ENCODE measurements around the gene CFAP90.

CFAP90 gene

DNA sequence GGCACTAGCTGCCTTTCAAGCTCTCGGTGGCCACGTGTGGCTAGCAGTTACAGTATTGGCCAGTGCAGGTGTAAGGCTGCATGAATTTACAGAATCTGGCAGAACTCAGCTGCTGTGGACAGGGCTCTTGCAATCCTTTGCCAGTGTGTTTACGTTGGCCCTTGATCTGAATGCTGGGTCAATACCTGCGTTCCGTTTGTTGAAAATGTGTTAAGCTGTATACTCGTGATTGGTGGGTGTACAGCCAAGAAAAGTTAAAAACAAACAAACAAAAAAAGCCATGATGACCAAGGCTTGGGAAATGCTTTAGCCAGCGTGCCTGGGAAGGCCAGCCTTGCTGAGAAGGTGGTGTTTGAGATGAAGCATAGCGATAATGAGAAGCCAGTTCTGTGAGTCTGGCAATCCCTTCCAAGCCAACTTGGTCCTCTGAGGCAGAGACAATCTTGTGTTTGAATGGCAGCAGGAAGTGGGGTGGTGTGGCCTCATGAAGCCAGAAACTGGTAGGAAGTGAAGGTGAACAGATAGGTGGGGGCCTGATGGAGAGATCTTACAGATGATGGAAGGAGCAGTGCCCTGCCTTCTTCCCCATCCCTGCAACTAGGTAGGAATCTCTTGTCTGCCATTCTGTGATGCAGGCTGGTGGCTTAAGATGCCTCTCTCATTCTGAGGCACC, 820 bp upstream of the CFAP90 start:
- TF ChIP-seq, protein P1, sequence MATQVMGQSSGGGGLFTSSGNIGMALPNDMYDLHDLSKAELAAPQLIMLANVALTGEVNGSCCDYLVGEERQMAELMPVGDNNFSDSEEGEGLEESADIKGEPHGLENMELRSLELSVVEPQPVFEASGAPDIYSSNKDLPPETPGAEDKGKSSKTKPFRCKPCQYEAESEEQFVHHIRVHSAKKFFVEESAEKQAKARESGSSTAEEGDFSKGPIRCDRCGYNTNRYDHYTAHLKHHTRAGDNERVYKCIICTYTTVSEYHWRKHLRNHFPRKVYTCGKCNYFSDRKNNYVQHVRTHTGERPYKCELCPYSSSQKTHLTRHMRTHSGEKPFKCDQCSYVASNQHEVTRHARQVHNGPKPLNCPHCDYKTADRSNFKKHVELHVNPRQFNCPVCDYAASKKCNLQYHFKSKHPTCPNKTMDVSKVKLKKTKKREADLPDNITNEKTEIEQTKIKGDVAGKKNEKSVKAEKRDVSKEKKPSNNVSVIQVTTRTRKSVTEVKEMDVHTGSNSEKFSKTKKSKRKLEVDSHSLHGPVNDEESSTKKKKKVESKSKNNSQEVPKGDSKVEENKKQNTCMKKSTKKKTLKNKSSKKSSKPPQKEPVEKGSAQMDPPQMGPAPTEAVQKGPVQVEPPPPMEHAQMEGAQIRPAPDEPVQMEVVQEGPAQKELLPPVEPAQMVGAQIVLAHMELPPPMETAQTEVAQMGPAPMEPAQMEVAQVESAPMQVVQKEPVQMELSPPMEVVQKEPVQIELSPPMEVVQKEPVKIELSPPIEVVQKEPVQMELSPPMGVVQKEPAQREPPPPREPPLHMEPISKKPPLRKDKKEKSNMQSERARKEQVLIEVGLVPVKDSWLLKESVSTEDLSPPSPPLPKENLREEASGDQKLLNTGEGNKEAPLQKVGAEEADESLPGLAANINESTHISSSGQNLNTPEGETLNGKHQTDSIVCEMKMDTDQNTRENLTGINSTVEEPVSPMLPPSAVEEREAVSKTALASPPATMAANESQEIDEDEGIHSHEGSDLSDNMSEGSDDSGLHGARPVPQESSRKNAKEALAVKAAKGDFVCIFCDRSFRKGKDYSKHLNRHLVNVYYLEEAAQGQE (IDR thresholded peaks at IDR 0.05; ENCODE audit: insufficient read depth in 1 of 2, low read depth in 2 of 2, low read length in 2 of 2), result no peak
- TF ChIP-seq TAF1 (IDR thresholded peaks at IDR 0.05; ENCODE audit: borderline replicate concordance, insufficient read depth, low read length) (no peak), FOXP2 (optimal IDR thresholded peaks at IDR 0.05; ENCODE audit: borderline replicate concordance, extremely low read depth, extremely low read length, insufficient read depth) (no peak), SIN3A (IDR thresholded peaks at IDR 0.05; ENCODE audit: borderline replicate concordance, insufficient read depth, low read length) (no peak), POLR2AphosphoS5 (IDR thresholded peaks at IDR 0.05; ENCODE audit: low read depth, low read length) (no peak)

DNA sequence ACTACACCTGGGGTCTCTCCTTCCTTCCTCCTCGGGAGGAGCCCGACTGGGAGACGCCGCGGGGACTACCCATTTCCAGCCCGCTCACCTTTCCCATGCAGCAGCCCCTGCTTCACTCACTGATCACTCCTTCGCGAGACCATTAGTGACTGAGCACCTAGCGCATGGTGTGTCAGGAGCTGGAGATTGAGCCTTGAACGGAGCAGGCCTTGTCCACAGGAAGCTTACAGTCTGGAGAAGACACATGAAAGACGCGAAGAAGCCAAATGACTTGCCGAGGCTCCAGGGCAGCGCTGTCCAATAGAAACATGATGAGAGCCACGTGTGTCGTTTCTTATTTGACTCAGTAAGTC, 283 bp upstream of the CFAP90 start:
- TF ChIP-seq POLR2AphosphoS5 (IDR thresholded peaks at IDR 0.05; ENCODE audit: low read depth, low read length) (no peak), FOXP2 (optimal IDR thresholded peaks at IDR 0.05; ENCODE audit: borderline replicate concordance, extremely low read depth, extremely low read length, insufficient read depth) (no peak), SIN3A (IDR thresholded peaks at IDR 0.05; ENCODE audit: borderline replicate concordance, insufficient read depth, low read length) (no peak), TAF1 (IDR thresholded peaks at IDR 0.05; ENCODE audit: borderline replicate concordance, insufficient read depth, low read length) (no peak)
- TF ChIP-seq, protein P1 (IDR thresholded peaks at IDR 0.05; ENCODE audit: insufficient read depth in 1 of 2, low read depth in 2 of 2, low read length in 2 of 2), result no peak

DNA sequence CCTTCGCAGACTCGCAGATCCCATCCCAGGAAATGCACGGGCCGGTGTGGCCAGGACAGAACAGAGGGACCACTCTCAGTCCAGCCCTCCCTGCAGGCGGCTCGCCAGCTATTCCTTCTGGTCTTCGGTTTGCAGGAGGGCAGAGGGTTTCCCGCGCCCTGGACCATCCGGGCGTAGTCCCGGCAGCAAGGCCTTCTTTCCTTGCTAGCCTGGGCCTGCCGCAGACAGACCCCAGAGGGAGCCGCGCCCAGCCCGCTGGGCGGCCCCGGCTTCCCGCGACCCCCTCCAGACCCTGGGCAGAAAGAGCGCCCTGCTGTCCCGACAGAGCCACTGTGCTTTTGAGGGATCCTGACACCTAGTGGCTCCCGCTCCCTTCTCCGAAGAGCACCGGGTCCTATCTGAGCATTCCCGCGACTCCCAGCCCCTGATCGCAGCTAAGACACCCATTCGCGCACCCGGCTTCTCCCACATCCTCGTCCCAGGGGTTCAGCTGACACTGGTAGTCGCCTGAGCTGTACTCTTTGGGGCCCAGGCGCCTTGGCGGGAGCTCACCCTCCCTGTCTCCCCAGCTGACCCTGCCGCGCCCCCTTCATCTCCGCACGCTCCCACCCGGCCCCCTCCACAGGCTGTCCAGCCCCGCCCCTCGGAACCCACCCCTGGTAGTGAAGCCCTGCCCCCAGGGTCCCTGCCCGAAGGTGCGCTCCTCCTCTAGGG, 1.1 kb downstream of the CFAP90 start:
- TF ChIP-seq TAF1 (IDR thresholded peaks at IDR 0.05; ENCODE audit: borderline replicate concordance, insufficient read depth, low read length) (no peak), SIN3A (IDR thresholded peaks at IDR 0.05; ENCODE audit: borderline replicate concordance, insufficient read depth, low read length) (no peak), POLR2AphosphoS5 (IDR thresholded peaks at IDR 0.05; ENCODE audit: low read depth, low read length) (no peak), FOXP2 (optimal IDR thresholded peaks at IDR 0.05; ENCODE audit: borderline replicate concordance, extremely low read depth, extremely low read length, insufficient read depth) (no peak)
- TF ChIP-seq, protein P1 (IDR thresholded peaks at IDR 0.05; ENCODE audit: insufficient read depth in 1 of 2, low read depth in 2 of 2, low read length in 2 of 2), result no peak

DNA sequence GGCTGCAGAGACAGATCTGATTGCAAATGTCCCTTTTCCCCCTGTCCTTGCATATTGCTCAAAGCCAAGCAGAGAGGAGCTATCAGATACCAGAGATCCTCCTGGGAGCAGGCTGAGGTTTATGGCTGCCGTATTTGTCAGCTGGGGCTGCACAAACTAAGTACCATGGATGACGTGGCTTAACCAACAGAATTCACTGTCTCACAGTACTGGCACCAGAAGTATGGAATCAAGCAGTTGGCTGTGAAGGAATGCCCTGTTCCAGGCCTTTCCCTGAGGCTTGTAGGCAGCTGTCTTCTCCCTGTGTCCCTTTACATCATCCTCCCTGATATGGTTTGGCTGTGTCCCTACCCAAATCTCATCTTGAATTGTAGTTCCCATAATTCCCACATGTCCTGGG, 2.6 kb downstream of the CFAP90 start:
- no peak for TF ChIP-seq TAF1 (IDR thresholded peaks at IDR 0.05; ENCODE audit: borderline replicate concordance, insufficient read depth, low read length)

DNA sequence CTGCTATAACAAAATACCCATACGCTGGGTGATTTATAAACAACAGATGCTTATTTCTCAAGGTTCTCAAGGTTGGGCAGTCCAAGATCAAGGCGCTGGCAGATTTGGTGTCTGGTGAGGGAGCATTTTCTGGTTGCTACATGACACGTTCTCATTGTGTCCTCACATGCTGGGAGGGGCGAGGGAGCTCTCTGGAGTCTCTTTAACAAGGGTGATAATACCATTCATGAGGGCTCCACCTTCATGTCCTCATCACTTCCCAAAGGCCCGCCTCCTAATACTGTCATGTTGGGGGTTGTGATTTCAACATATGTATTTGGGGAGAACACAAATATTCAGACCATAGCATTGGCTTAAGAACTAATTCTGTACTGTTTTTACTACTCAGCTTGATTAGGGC, 4.6 kb downstream of the CFAP90 start:
- no peak for TF ChIP-seq FOXP2 (optimal IDR thresholded peaks at IDR 0.05; ENCODE audit: borderline replicate concordance, extremely low read depth, extremely low read length, insufficient read depth)
- TF ChIP-seq, protein P1 (IDR thresholded peaks at IDR 0.05; ENCODE audit: insufficient read depth in 1 of 2, low read depth in 2 of 2, low read length in 2 of 2), result no peak

Measured in PFSK-1 (cell line).